GM12878 (cell line): Measurements from ENCODE around the gene PERP. TPM values are rescaled to one million over a fixed set of nuclear protein-coding genes. Genes with fewer than 3 reads are reported as not detected.

Experiments
- ATAC-seq: fragments of 200-7000 bp; cut with Tn5 transposase; 3 replicates; pipeline ENCODE4 v1.9.1; 2020; ENCODE audit warnings: mild to moderate bottlenecking, moderate library complexity
- BruUV-seq: library from RNA; stranded (reverse); fragments of 400-500 nt; replicated peaks from 2 replicates; lab custom pipeline; 2021; lab: Mats Ljungman, UMichigan
- CTCF ChIA-PET: fragments of 300-600 bp; sonication (Branson Sonifier 250); formaldehyde crosslinking; extraction: SDS; loops from one replicate; lab custom pipeline; 2021; ENCODE audit warnings: inconsistent platforms; lab: Yijun Ruan, JAX
- POLR2A ChIA-PET: fragments of 350-600 bp; formaldehyde crosslinking; extraction: SDS; loops from one replicate; lab custom pipeline; 2021; ENCODE audit warnings: inconsistent platforms; lab: Charles Lee
- RAD21 ChIA-PET: fragments of 300-600 bp; sonication (Branson Sonifier 250); formaldehyde crosslinking; loops from one replicate; lab custom pipeline; 2023; ENCODE audit warnings: antibody characterized with exemption; ENCODE audit not compliant: unreplicated experiment; lab: Charles Lee
- SMC1A ChIA-PET: fragments of 300-600 bp; sonication (Branson Sonifier 250); formaldehyde crosslinking; loops from one replicate; lab custom pipeline; 2023; ENCODE audit not compliant: unreplicated experiment, uncharacterized antibody; lab: Charles Lee
- DNase-seq: peaks from one replicate; pipeline ENCODE4 v3.0.0-alpha.2; 2011; ENCODE audit warnings: low read depth, low spot score
- FAIRE-seq: peaks from 3 replicates; lab custom pipeline; 2011; peaks lifted over from hg19 to GRCh38; lab: Jason Lieb, UNC
- H2AFZ ChIP-seq: 2 replicates; pipeline ENCODE4 v1.6.0; 2011; ENCODE audit warnings: low read depth, low read length, control low read depth; ENCODE audit not compliant: control insufficient read depth
- H3K27ac ChIP-seq: 2 replicates; pipeline ENCODE4 v1.5.1; 2011; ENCODE audit warnings: control low read depth; ENCODE audit not compliant: control insufficient read depth, insufficient read depth
- H3K27me3 ChIP-seq, 2 experiments: replicated peaks in 1 of 2; 2 replicates each; pipeline versions ENCODE4 v1.6.0 to v1.6.1; 2011; ENCODE audit warnings: low read length in 1 of 2; ENCODE audit not compliant: control insufficient read depth in 2 of 2, insufficient read depth in 2 of 2
- H3K36me3 ChIP-seq, 2 experiments: 2 replicates each; pipeline ENCODE4 v1.5.1; 2011; ENCODE audit warnings: low read length in 1 of 2; ENCODE audit not compliant: control insufficient read depth in 2 of 2, insufficient read depth in 2 of 2
- H3K4me1 ChIP-seq: 2 replicates; pipeline ENCODE4 v1.6.1; 2011; ENCODE audit warnings: mild to moderate bottlenecking, low read length, moderate library complexity, mixed read lengths; ENCODE audit not compliant: control insufficient read depth, insufficient read depth
- H3K4me2 ChIP-seq: 2 replicates; pipeline ENCODE4 v1.6.0; 2011; ENCODE audit warnings: control low read depth; ENCODE audit not compliant: control insufficient read depth, insufficient read depth
- H3K4me3 ChIP-seq: fragments of 200-600 bp; sonication (generic); 2 replicates; pipeline ENCODE4 v1.5.1; 2016
- H3K79me2 ChIP-seq: 2 replicates; pipeline ENCODE4 v1.6.0; 2011; ENCODE audit warnings: low read length; ENCODE audit not compliant: control insufficient read depth, insufficient read depth
- H3K9ac ChIP-seq: 2 replicates; pipeline ENCODE4 v1.8.0; 2011; ENCODE audit warnings: low read length, control low read depth, mixed read lengths; ENCODE audit not compliant: control insufficient read depth, insufficient read depth
- H3K9me3 ChIP-seq: replicated peaks from 3 replicates; pipeline ENCODE4 v1.5.1; 2011; ENCODE audit warnings: mild to moderate bottlenecking, low read length; ENCODE audit not compliant: control insufficient read depth, insufficient read depth
- H4K20me1 ChIP-seq: 2 replicates; pipeline ENCODE4 v1.6.0; 2011; ENCODE audit not compliant: control insufficient read depth, insufficient read depth
- ATF7 ChIP-seq: fragments of 450-650 bp; IDR thresholded peaks from 2 replicates; pipeline ENCODE4 v1.6.1; 2016; ENCODE audit warnings: low read depth, mild to moderate bottlenecking
- CBX5 ChIP-seq: sonication (generic); IDR thresholded peaks from 2 replicates; pipeline ENCODE4 v1.6.1; 2016; ENCODE audit warnings: low read depth, moderate library complexity, mild to moderate bottlenecking, inconsistent platforms
- FOS ChIP-seq: IDR thresholded peaks from 3 replicates; pipeline ENCODE4 v1.6.1; 2011; ENCODE audit warnings: borderline replicate concordance; ENCODE audit not compliant: insufficient read length; ENCODE audit errors: extremely low read depth
- IKZF1 ChIP-seq: fragments of 450-650 bp; conservative IDR thresholded peaks from 2 replicates; pipeline ENCODE4 v1.6.1; 2017; ENCODE audit warnings: antibody characterized with exemption, mild to moderate bottlenecking
- KDM1A ChIP-seq: fragments of 200-600 bp; sonication (generic); IDR thresholded peaks from 2 replicates; pipeline ENCODE4 v1.6.1; 2016; ENCODE audit warnings: borderline replicate concordance
- POU2F2 ChIP-seq: IDR thresholded peaks from 3 replicates; pipeline ENCODE4 v1.6.1; 2011; ENCODE audit warnings: low read depth, mild to moderate bottlenecking, low read length, borderline replicate concordance
- RBBP5 ChIP-seq: fragments of 200-600 bp; sonication (generic); conservative IDR thresholded peaks from 2 replicates; pipeline ENCODE4 v1.6.1; 2016
- STAT3 ChIP-seq: IDR thresholded peaks from 2 replicates; pipeline ENCODE4 v1.6.1; 2011; ENCODE audit warnings: low read depth, low read length, improper control_type of control experiment
- TARDBP ChIP-seq: IDR thresholded peaks from 2 replicates; pipeline ENCODE4 v1.6.1; 2016; ENCODE audit warnings: borderline replicate concordance
- WGBS: methylation state at CpG from one replicate; pipeline ENCODE4 v1.1.6; 2016; ENCODE audit warnings: low lambda C conversion rate; ENCODE audit not compliant: insufficient replicate concordance, insufficient coverage; ENCODE audit errors: missing lambda C conversion rate; 5-methylcytosine and 5-hydroxymethylcytosine counted together
- in situ Hi-C: fragments of 300-500 bp; cut with MboI; formaldehyde crosslinking; loops from 9 replicates; pipeline ENCODE4 v1.14.3; 2018; ENCODE audit warnings: mixed read lengths
- intact Hi-C: fragments of 100-400 bp; cut with micrococcal nuclease; formaldehyde crosslinking; loops from one replicate; pipeline ENCODE4 v1.14.2; 2022; ENCODE audit not compliant: unreplicated experiment
- polyA plus RNA-seq, 11 experiments: library from polyadenylated mRNA; depleted of rRNA in 4 of 11; unstranded in 6 of 11; stranded (reverse) in 5 of 11; fragments of >200 nt; fragmentation: Nextera tagmentation in 4 of 11; fragmentation: Illumina TruSeq in 1 of 11; extraction: Ambion mirVana in 4 of 11; extraction: Trizol in 1 of 11; gene quantifications; 1 replicate in 1 of 11; 2 replicates in 10 of 11; pipeline versions ENCODE4 v1.2.1 to v1.2.3, GENCODE V29; 2011 to 2016; ENCODE audit warnings: inconsistent platforms in 2 of 11, missing spikeins in 2 of 11, low read depth in 1 of 11
- total RNA-seq, 4 experiments: library from RNA; depleted of rRNA in 3 of 4; stranded (reverse); fragments of >200 nt in 3 of 4; fragmentation: Illumina TruSeq in 1 of 4; extraction: Trizol in 1 of 4; gene quantifications; 2 replicates each; pipeline versions ENCODE4 v1.2.1 to v1.2.3, GENCODE V29; 2013 to 2021
- TF ChIP-seq, protein P1 (sequence below): fragments of 450-650 bp; IDR thresholded peaks from 2 replicates; pipeline ENCODE4 v1.6.1; 2017; ENCODE audit warnings: antibody characterized with exemption, mild to moderate bottlenecking, moderate library complexity

The PERP gene
- total and polyA plus RNA-seq, 10 of the 15 experiments (the other 5 are each of a cell fraction or from before 2014, with no cell fraction given): 0.37 to 2.4 (median 0.75) TPM

DNA sequence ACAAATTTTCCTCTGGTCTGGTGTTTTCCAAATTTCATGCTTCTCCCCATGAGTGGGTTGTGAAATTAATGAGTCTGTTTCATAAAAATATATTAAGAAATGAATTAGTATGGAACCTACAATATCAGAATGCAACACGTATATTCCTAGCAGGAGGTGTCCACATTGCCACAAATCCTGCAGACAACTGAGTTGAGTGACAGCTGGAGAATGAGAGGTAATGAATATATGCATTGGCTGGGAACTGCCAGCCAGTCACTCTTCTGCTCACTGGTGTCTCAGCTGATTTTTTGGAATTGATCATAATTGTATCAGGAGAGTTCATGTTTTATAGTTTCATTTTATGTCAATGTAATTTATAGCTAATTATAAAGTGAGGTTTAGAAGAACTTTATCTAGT lies 48.2 kb upstream of the PERP start:
- ATAC-seq (no peak), FAIRE-seq (no peak), DNase-seq (no peak)
- Histone ChIP-seq H2AFZ (no peak overlapping the region), H3K36me3 (no peaks in the 10 kb centered on the region), H3K79me2 (no peaks in the 10 kb centered on the region), H3K27me3 (peaks cover 0 to 6% of the 10 kb centered on the region in 2 experiments; a peak in 2 of 4 replicates), H3K4me1 (no peaks in the 10 kb centered on the region), H4K20me1 (no peaks in the 10 kb centered on the region), H3K27ac (no peak overlapping the region), H3K9me3 (no peaks in the 10 kb centered on the region), H3K9ac (no peak overlapping the region), H3K4me2 (no peak overlapping the region), H3K4me3 (no peak overlapping the region)
- ChIA-PET POLR2A (no interaction called here), CTCF (interaction anchor here (1.2 to 1.6 kb wide), 4 partner anchors 10 to 149 kb away, joined by 3 to 5 read pairs (median 4); no protein-coding TSS in a partner anchor), RAD21 (no interaction called here), SMC1A (interaction anchor here (1.1 to 1.9 kb wide), 3 partner anchors 11 to 39 kb away, joined by 3 to 4 read pairs (median 4); no protein-coding TSS in a partner anchor)
- in situ Hi-C loops: no loop called here
- TF ChIP-seq RBBP5 (no peak), POU2F2 (no peak), STAT3 (no peak), ATF7 (no peak), FOS (no peak), CBX5 (no peak), KDM1A (no peak)
- no TSS peak for BruUV-seq
- WGBS: 0% methylated on average over 1 of the region's 1 CpG
- intact Hi-C loops: no loop called here

DNA sequence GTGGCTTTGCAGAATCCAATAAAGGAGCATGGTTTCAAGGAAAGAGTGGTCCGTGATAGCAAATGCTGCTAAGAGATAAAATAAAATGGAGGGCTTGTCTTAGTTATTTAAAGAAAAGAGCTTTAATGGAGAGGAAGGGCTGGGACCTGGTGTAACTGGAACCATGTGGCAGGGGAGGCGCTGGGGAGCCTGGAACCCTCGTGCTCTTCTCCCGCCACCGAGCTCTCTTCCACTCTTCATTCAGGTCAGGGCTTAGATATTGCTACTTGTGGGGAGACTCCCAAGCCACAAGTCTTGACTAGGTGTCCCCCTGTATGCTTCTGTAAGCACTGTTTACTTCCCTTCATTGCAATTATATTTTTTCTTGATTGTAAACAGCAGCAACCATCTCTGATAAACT lies 39.3 kb upstream of the PERP start:
- ChIA-PET SMC1A (interaction anchor here (1.1 kb wide), 1 partner anchor 13 kb away, joined by 3 read pairs; no protein-coding TSS in a partner anchor), RAD21 (no interaction called here), POLR2A (no interaction called here), CTCF (interaction anchor here (0.6 to 1.8 kb wide), 2 partner anchors 9 to 105 kb away, joined by 3 to 4 read pairs; no protein-coding TSS in a partner anchor)
- no peak overlapping the region for H3K27ac ChIP-seq
- in situ Hi-C loops: no loop called here
- FAIRE-seq (no peak), DNase-seq (no peak), ATAC-seq (no peak)
- H3K4me3 ChIP-seq: no peak overlapping the region
- no peak overlapping the region for H3K9ac ChIP-seq
- TF ChIP-seq IKZF1 (no peak), TARDBP (no peak)
- TF ChIP-seq, protein P1, sequence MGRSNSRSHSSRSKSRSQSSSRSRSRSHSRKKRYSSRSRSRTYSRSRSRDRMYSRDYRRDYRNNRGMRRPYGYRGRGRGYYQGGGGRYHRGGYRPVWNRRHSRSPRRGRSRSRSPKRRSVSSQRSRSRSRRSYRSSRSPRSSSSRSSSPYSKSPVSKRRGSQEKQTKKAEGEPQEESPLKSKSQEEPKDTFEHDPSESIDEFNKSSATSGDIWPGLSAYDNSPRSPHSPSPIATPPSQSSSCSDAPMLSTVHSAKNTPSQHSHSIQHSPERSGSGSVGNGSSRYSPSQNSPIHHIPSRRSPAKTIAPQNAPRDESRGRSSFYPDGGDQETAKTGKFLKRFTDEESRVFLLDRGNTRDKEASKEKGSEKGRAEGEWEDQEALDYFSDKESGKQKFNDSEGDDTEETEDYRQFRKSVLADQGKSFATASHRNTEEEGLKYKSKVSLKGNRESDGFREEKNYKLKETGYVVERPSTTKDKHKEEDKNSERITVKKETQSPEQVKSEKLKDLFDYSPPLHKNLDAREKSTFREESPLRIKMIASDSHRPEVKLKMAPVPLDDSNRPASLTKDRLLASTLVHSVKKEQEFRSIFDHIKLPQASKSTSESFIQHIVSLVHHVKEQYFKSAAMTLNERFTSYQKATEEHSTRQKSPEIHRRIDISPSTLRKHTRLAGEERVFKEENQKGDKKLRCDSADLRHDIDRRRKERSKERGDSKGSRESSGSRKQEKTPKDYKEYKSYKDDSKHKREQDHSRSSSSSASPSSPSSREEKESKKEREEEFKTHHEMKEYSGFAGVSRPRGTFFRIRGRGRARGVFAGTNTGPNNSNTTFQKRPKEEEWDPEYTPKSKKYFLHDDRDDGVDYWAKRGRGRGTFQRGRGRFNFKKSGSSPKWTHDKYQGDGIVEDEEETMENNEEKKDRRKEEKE: no peak
- no peak overlapping the region for H2AFZ ChIP-seq
- H3K4me1 ChIP-seq: no peaks in the 10 kb centered on the region
- H3K79me2 ChIP-seq: no peaks in the 10 kb centered on the region
- H3K27me3 ChIP-seq: peaks cover 0 to 1% of the 10 kb centered on the region in 2 experiments; a peak in 2 of 4 replicates
- H3K36me3 ChIP-seq: no peaks in the 10 kb centered on the region
- H3K4me2 ChIP-seq: no peak overlapping the region
- WGBS: 65% methylated on average over 5 of the region's 5 CpGs
- no peaks in the 10 kb centered on the region; the same call in 2 of the 3 replicates for H3K9me3 ChIP-seq
- no TSS peak for BruUV-seq
- intact Hi-C loops: no loop called here
- no peaks in the 10 kb centered on the region for H4K20me1 ChIP-seq
